HEK293 (cell line): ENCODE results near the gene CYP27B1.

Source experiments
- GLI2 ChIP-seq: fragments of 450-650 bp; formaldehyde crosslinking; IDR thresholded peaks from 2 replicates; pipeline ENCODE4; 2017; ENCODE audit warnings: missing biosample characterization, missing genetic modification characterization, low read depth, borderline replicate concordance
- REST ChIP-seq: fragments of 450-650 bp; formaldehyde crosslinking; IDR thresholded peaks from 2 replicates; pipeline ENCODE4 v1.5.1; 2016; ENCODE audit warnings: missing biosample characterization, missing genetic modification characterization
- SCRT2 ChIP-seq: fragments of 450-650 bp; formaldehyde crosslinking; IDR thresholded peaks from 2 replicates; pipeline ENCODE4 v1.5.1; 2016; ENCODE audit warnings: missing biosample characterization, missing genetic modification characterization
- ZBTB26 ChIP-seq: fragments of 450-650 bp; formaldehyde crosslinking; optimal IDR thresholded peaks from 2 replicates; pipeline ENCODE3; 2016; ENCODE audit warnings: missing biosample characterization, mild to moderate bottlenecking, missing genetic modification characterization
- ZBTB48 ChIP-seq: fragments of 450-650 bp; formaldehyde crosslinking; IDR thresholded peaks from 2 replicates; pipeline ENCODE4 v1.5.1; 2016; ENCODE audit warnings: missing biosample characterization, missing genetic modification characterization
- ZFHX2 ChIP-seq: fragments of 450-650 bp; formaldehyde crosslinking; conservative IDR thresholded peaks from 2 replicates; pipeline ENCODE4 v1.5.1; 2016; ENCODE audit warnings: missing biosample characterization, missing genetic modification characterization
- ZNF140 ChIP-seq: fragments of 450-650 bp; formaldehyde crosslinking; IDR thresholded peaks from 2 replicates; pipeline ENCODE4 v1.5.1; 2016; ENCODE audit warnings: missing biosample characterization, missing genetic modification characterization
- ZNF184 ChIP-seq: fragments of 450-650 bp; IDR thresholded peaks from 2 replicates; pipeline ENCODE4 v1.5.1; 2018; ENCODE audit warnings: missing biosample characterization, mild to moderate bottlenecking, missing genetic modification characterization
- ZNF248 ChIP-seq: fragments of 450-650 bp; formaldehyde crosslinking; IDR thresholded peaks from 2 replicates; pipeline ENCODE4 v1.5.1; 2017; ENCODE audit warnings: missing biosample characterization, missing genetic modification characterization
- ZNF292 ChIP-seq: fragments of 450-650 bp; formaldehyde crosslinking; IDR thresholded peaks from 2 replicates; pipeline ENCODE4 v1.5.1; 2016; ENCODE audit warnings: low read depth, missing biosample characterization, missing genetic modification characterization, borderline replicate concordance
- ZNF324 ChIP-seq: fragments of 450-650 bp; formaldehyde crosslinking; IDR thresholded peaks from 2 replicates; pipeline ENCODE4 v1.5.1; 2016; ENCODE audit warnings: missing biosample characterization, missing genetic modification characterization
- ZNF416 ChIP-seq: fragments of 450-650 bp; formaldehyde crosslinking; IDR thresholded peaks from 2 replicates; pipeline ENCODE4 v1.5.1; 2016; ENCODE audit warnings: missing biosample characterization, missing genetic modification characterization
- ZNF423 ChIP-seq: fragments of 450-650 bp; formaldehyde crosslinking; IDR thresholded peaks from 2 replicates; pipeline ENCODE4 v1.5.1; 2016; ENCODE audit warnings: missing biosample characterization, missing genetic modification characterization
- ZNF530 ChIP-seq: fragments of 450-650 bp; formaldehyde crosslinking; IDR thresholded peaks from 2 replicates; pipeline ENCODE4 v1.5.1; 2016; ENCODE audit warnings: low read depth, missing biosample characterization, missing genetic modification characterization
- ZNF558 ChIP-seq: fragments of 450-650 bp; formaldehyde crosslinking; IDR thresholded peaks from 2 replicates; pipeline ENCODE4 v1.5.1; 2016; ENCODE audit warnings: missing biosample characterization, missing genetic modification characterization
- ZNF560 ChIP-seq: fragments of 450-650 bp; formaldehyde crosslinking; IDR thresholded peaks from 2 replicates; pipeline ENCODE4 v1.5.1; 2017; ENCODE audit warnings: missing biosample characterization, missing genetic modification characterization, borderline replicate concordance
- ZNF596 ChIP-seq: fragments of 450-650 bp; IDR thresholded peaks from 2 replicates; pipeline ENCODE4 v1.5.0; 2018; ENCODE audit warnings: missing biosample characterization, mild to moderate bottlenecking, missing genetic modification characterization, moderate library complexity
- ZNF707 ChIP-seq: fragments of 450-650 bp; formaldehyde crosslinking; IDR thresholded peaks from 2 replicates; pipeline ENCODE4 v1.5.1; 2016; ENCODE audit warnings: missing biosample characterization, missing genetic modification characterization
- ZNF768 ChIP-seq: fragments of 450-650 bp; formaldehyde crosslinking; IDR thresholded peaks from 2 replicates; pipeline ENCODE4 v1.5.1; 2018; ENCODE audit warnings: missing biosample characterization, mild to moderate bottlenecking, missing genetic modification characterization
- ZNF776 ChIP-seq: fragments of 450-650 bp; formaldehyde crosslinking; IDR thresholded peaks from 2 replicates; pipeline ENCODE4 v1.5.0; 2017; ENCODE audit warnings: missing biosample characterization, missing genetic modification characterization, borderline replicate concordance
- ZNF843 ChIP-seq: fragments of 450-650 bp; formaldehyde crosslinking; IDR thresholded peaks from 2 replicates; pipeline ENCODE4 v1.5.1; 2016; ENCODE audit warnings: missing biosample characterization, missing genetic modification characterization
- ZSCAN4 ChIP-seq: fragments of 450-650 bp; formaldehyde crosslinking; IDR thresholded peaks from 2 replicates; pipeline ENCODE4 v1.5.1; 2017; ENCODE audit warnings: missing biosample characterization, missing genetic modification characterization
- TF ChIP-seq, protein P1 (sequence below): fragments of 450-650 bp; formaldehyde crosslinking; conservative IDR thresholded peaks from 2 replicates; pipeline ENCODE4 v1.5.1; 2016; ENCODE audit warnings: low read depth, missing biosample characterization, missing genetic modification characterization
- TF ChIP-seq, protein P2 (sequence below): fragments of 450-650 bp; formaldehyde crosslinking; IDR thresholded peaks from 2 replicates; pipeline ENCODE4 v1.5.1; 2017; ENCODE audit warnings: missing biosample characterization, missing genetic modification characterization
- TF ChIP-seq, protein P3 (sequence below): fragments of 450-650 bp; formaldehyde crosslinking; IDR thresholded peaks from 2 replicates; pipeline ENCODE4 v1.5.1; 2017; ENCODE audit warnings: missing biosample characterization, mild to moderate bottlenecking, missing genetic modification characterization, moderate library complexity
- TF ChIP-seq, protein P4 (sequence below): fragments of 450-650 bp; formaldehyde crosslinking; IDR thresholded peaks from 2 replicates; pipeline ENCODE4 v1.5.1; 2016; ENCODE audit warnings: missing biosample characterization, missing genetic modification characterization

CYP27B1 gene

GRCh38 chr12:57754411-57755193, 12.3 kb downstream of the CYP27B1 start, which contains the start of gene MARCHF9 (continued):
- TF ChIP-seq, protein P1, sequence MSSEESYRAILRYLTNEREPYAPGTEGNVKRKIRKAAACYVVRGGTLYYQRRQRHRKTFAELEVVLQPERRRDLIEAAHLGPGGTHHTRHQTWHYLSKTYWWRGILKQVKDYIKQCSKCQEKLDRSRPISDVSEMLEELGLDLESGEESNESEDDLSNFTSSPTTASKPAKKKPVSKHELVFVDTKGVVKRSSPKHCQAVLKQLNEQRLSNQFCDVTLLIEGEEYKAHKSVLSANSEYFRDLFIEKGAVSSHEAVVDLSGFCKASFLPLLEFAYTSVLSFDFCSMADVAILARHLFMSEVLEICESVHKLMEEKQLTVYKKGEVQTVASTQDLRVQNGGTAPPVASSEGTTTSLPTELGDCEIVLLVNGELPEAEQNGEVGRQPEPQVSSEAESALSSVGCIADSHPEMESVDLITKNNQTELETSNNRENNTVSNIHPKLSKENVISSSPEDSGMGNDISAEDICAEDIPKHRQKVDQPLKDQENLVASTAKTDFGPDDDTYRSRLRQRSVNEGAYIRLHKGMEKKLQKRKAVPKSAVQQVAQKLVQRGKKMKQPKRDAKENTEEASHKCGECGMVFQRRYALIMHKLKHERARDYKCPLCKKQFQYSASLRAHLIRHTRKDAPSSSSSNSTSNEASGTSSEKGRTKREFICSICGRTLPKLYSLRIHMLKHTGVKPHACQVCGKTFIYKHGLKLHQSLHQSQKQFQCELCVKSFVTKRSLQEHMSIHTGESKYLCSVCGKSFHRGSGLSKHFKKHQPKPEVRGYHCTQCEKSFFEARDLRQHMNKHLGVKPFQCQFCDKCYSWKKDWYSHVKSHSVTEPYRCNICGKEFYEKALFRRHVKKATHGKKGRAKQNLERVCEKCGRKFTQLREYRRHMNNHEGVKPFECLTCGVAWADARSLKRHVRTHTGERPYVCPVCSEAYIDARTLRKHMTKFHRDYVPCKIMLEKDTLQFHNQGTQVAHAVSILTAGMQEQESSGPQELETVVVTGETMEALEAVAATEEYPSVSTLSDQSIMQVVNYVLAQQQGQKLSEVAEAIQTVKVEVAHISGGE (tag by site-specific recombination) = peak; percentile 30; the same call in 1 of the 2 replicates
- no peak for TF ChIP-seq ZNF324
- TF ChIP-seq ZNF596 (tag by site-specific recombination) = no peak
- TF ChIP-seq ZNF776 = no peak
- no peak for TF ChIP-seq ZNF184 (tag by site-specific recombination)
- TF ChIP-seq ZNF707 (tag by site-specific recombination) = no peak
- TF ChIP-seq SCRT2 = peak; percentile 87
- no peak; the same call in 1 of the 2 replicates for TF ChIP-seq ZBTB48 (tag by site-specific recombination)
- no peak for TF ChIP-seq ZNF140 (tag by site-specific recombination)
- TF ChIP-seq ZNF248 (tag by site-specific recombination) = no peak
- no peak for TF ChIP-seq ZNF560 (tag by site-specific recombination)
- TF ChIP-seq ZBTB26 (tag by site-specific recombination) = peak; percentile 87
- peak; percentile 67; the same call in 1 of the 2 replicates for TF ChIP-seq ZNF843 (tag by site-specific recombination)
- peak; percentile 26; the same call in 1 of the 2 replicates for TF ChIP-seq ZNF423 (tag by site-specific recombination)
- TF ChIP-seq, protein P2, sequence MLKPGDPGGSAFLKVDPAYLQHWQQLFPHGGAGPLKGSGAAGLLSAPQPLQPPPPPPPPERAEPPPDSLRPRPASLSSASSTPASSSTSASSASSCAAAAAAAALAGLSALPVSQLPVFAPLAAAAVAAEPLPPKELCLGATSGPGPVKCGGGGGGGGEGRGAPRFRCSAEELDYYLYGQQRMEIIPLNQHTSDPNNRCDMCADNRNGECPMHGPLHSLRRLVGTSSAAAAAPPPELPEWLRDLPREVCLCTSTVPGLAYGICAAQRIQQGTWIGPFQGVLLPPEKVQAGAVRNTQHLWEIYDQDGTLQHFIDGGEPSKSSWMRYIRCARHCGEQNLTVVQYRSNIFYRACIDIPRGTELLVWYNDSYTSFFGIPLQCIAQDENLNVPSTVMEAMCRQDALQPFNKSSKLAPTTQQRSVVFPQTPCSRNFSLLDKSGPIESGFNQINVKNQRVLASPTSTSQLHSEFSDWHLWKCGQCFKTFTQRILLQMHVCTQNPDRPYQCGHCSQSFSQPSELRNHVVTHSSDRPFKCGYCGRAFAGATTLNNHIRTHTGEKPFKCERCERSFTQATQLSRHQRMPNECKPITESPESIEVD (tag by site-specific recombination) = no peak
- TF ChIP-seq ZNF768 (tag by site-specific recombination) = no peak
- no peak for TF ChIP-seq ZNF416 (tag by site-specific recombination)
- no peak for TF ChIP-seq ZNF530 (tag by site-specific recombination)
- TF ChIP-seq GLI2 (tag by site-specific recombination) = no peak
- TF ChIP-seq ZFHX2 = peak; percentile 74
- TF ChIP-seq ZNF558 (tag by site-specific recombination) = no peak
- no peak for TF ChIP-seq ZSCAN4 (tag by site-specific recombination)
- TF ChIP-seq REST (tag by site-specific recombination) = no peak
- no peak for TF ChIP-seq ZNF292 (tag by site-specific recombination)
- TF ChIP-seq, protein P3, sequence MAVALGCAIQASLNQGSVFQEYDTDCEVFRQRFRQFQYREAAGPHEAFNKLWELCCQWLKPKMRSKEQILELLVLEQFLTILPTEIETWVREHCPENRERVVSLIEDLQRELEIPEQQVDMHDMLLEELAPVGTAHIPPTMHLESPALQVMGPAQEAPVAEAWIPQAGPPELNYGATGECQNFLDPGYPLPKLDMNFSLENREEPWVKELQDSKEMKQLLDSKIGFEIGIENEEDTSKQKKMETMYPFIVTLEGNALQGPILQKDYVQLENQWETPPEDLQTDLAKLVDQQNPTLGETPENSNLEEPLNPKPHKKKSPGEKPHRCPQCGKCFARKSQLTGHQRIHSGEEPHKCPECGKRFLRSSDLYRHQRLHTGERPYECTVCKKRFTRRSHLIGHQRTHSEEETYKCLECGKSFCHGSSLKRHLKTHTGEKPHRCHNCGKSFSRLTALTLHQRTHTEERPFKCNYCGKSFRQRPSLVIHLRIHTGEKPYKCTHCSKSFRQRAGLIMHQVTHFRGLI (tag by site-specific recombination) = no peak
- TF ChIP-seq, protein P4, sequence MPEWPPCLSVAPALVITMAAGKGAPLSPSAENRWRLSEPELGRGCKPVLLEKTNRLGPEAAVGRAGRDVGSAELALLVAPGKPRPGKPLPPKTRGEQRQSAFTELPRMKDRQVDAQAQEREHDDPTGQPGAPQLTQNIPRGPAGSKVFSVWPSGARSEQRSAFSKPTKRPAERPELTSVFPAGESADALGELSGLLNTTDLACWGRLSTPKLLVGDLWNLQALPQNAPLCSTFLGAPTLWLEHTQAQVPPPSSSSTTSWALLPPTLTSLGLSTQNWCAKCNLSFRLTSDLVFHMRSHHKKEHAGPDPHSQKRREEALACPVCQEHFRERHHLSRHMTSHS (tag by site-specific recombination) = no peak
